H1 (cell line): ENCODE data around the gene ANXA8. TPM values are rescaled to one million over a fixed set of nuclear protein-coding genes. Genes with fewer than 3 reads are reported as not detected.
"Not testable (repeated sequence)": the region's sequence is repeated elsewhere in the genome, so short reads cannot be mapped to it uniquely, and the experiment has no call there.

Source experiments
- CTCF ChIA-PET: fragments of 300-600 bp; sonication (Branson Sonifier 250); formaldehyde crosslinking; loops from one replicate; lab custom pipeline; 2021; ENCODE audit not compliant: partially characterized antibody; lab: Charles Lee
- POLR2A ChIA-PET: fragments of 300-600 bp; sonication (Branson Sonifier 250); formaldehyde crosslinking; loops from one replicate; lab custom pipeline; 2021; ENCODE audit warnings: inconsistent platforms; ENCODE audit not compliant: partially characterized antibody; lab: Charles Lee
- DNase-seq, 2 experiments: peaks; one replicate each; pipeline versions ENCODE4 v3.0.0 to v3.0.0-alpha.2; 2010 to 2022; ENCODE audit warnings: low spot score in 2 of 2, low read depth in 1 of 2, mixed read lengths in 1 of 2
- FAIRE-seq: peaks from 2 replicates; lab custom pipeline; 2011; peaks lifted over from hg19 to GRCh38; lab: Jason Lieb, UNC
- H2AFZ ChIP-seq: 2 replicates; pipeline ENCODE4 v1.8.1; 2012; ENCODE audit warnings: low read length, inconsistent platforms
- H2AK5ac ChIP-seq: 2 replicates; pipeline ENCODE4 v1.6.1; 2013; ENCODE audit warnings: low read depth, low read length
- H2BK120ac ChIP-seq: replicated peaks from 2 replicates; pipeline ENCODE3; 2013; ENCODE audit warnings: low read depth, low read length, inconsistent platforms
- H2BK12ac ChIP-seq: 2 replicates; pipeline ENCODE4 v1.6.1; 2013; ENCODE audit warnings: low read depth, low read length
- H2BK15ac ChIP-seq: 2 replicates; pipeline ENCODE4 v1.6.1; 2013; ENCODE audit warnings: low read length
- H2BK20ac ChIP-seq: 2 replicates; pipeline ENCODE4 v1.6.1; 2013; ENCODE audit warnings: low read length
- H2BK5ac ChIP-seq: 2 replicates; pipeline ENCODE4 v1.6.1; 2013; ENCODE audit warnings: low read depth, low read length
- H3K14ac ChIP-seq: 2 replicates; pipeline ENCODE4 v1.6.1; 2013; ENCODE audit warnings: inconsistent platforms; ENCODE audit not compliant: insufficient read length
- H3K18ac ChIP-seq: 2 replicates; pipeline ENCODE4 v1.6.1; 2013; ENCODE audit warnings: low read length; ENCODE audit errors: extremely low read depth
- H3K23ac ChIP-seq: 2 replicates; pipeline ENCODE4 v1.6.1; 2013; ENCODE audit warnings: inconsistent platforms; ENCODE audit not compliant: insufficient read length
- H3K23me2 ChIP-seq: 2 replicates; pipeline ENCODE4 v1.6.1; 2013; ENCODE audit warnings: low read depth, low read length
- H3K27ac ChIP-seq: 2 replicates; pipeline ENCODE4 v1.6.1; 2011; ENCODE audit warnings: low read depth, low read length, inconsistent platforms
- H3K27me3 ChIP-seq, 4 experiments: replicated peaks in 1 of 4; 1 replicate in 1 of 4; 2 replicates in 3 of 4; pipeline versions ENCODE4 v1.6.1 to v1.8.1; 2011 to 2013; ENCODE audit warnings: low read length in 3 of 4, mild to moderate bottlenecking in 3 of 4, inconsistent platforms in 2 of 4, mixed read lengths in 2 of 4, moderate library complexity in 1 of 4; ENCODE audit not compliant: control insufficient read depth in 3 of 4, insufficient read depth in 3 of 4; ENCODE audit errors: extremely low read depth in 1 of 4
- H3K36me3 ChIP-seq, 4 experiments: 2 replicates each; pipeline versions ENCODE4 v1.6.1 to v1.8.1; 2011 to 2013; ENCODE audit warnings: mild to moderate bottlenecking in 4 of 4, low read length in 3 of 4, moderate library complexity in 2 of 4, control low read depth in 1 of 4, inconsistent platforms in 1 of 4; ENCODE audit not compliant: insufficient read depth in 4 of 4, control insufficient read depth in 2 of 4
- H3K4ac ChIP-seq: replicated peaks from 2 replicates; pipeline ENCODE3; 2013; ENCODE audit warnings: low read length, low read depth, mixed read lengths, inconsistent platforms; ENCODE audit not compliant: insufficient read length
- H3K4me1 ChIP-seq, 4 experiments: replicated peaks in 1 of 4; 1 replicate in 1 of 4; 2 replicates in 3 of 4; pipeline versions ENCODE4 v1.6.1 to v1.8.1; 2011 to 2013; ENCODE audit warnings: low read length in 3 of 4, inconsistent platforms in 2 of 4, mixed read lengths in 1 of 4; ENCODE audit not compliant: insufficient read depth in 4 of 4, control insufficient read depth in 3 of 4
- H3K4me2 ChIP-seq, 2 experiments: 2 replicates each; pipeline versions ENCODE4 v1.6.1 to v1.8.1; 2011 to 2013; ENCODE audit warnings: low read depth in 2 of 2, low read length in 2 of 2, control low read depth in 1 of 2, inconsistent platforms in 1 of 2, mild to moderate bottlenecking in 1 of 2; ENCODE audit not compliant: insufficient read depth in 1 of 2
- H3K4me3 ChIP-seq, 4 experiments: fragments of 200-600, 300-600 bp in 1 of 4; sonication (generic), shearing (Covaris generic), sonication (Bioruptor Twin) in 1 of 4; 2 replicates each; pipeline versions ENCODE4 v1.5.1 to v1.8.1; 2011 to 2016; ENCODE audit warnings: low read length in 4 of 4, low read depth in 3 of 4, control low read depth in 2 of 4, inconsistent platforms in 2 of 4, mild to moderate bottlenecking in 2 of 4, mixed read lengths in 1 of 4, moderate library complexity in 1 of 4; ENCODE audit not compliant: insufficient read depth in 2 of 4; ENCODE audit errors: extremely low read depth in 1 of 4
- H3K56ac ChIP-seq: replicated peaks from 2 replicates; pipeline ENCODE3; 2013; ENCODE audit warnings: low read depth, mild to moderate bottlenecking, mixed read lengths, low read length, inconsistent platforms; ENCODE audit not compliant: insufficient read length
- H3K79me1 ChIP-seq: 2 replicates; pipeline ENCODE4 v1.6.1; 2013; ENCODE audit warnings: low read depth, low read length, control low read depth
- H3K79me2 ChIP-seq, 2 experiments: 2 replicates each; pipeline versions ENCODE4 v1.6.1 to v1.8.1; 2012 to 2013; ENCODE audit warnings: low read length in 2 of 2, mild to moderate bottlenecking in 2 of 2, inconsistent platforms in 1 of 2; ENCODE audit not compliant: insufficient read depth in 2 of 2, control insufficient read depth in 1 of 2
- H3K9ac ChIP-seq, 4 experiments: replicated peaks in 1 of 4; 1 replicate in 1 of 4; 2 replicates in 3 of 4; pipeline versions ENCODE4 v1.6.1 to v1.8.1; 2011 to 2013; ENCODE audit warnings: low read depth in 3 of 4, low read length in 3 of 4, control low read depth in 2 of 4, mild to moderate bottlenecking in 2 of 4, moderate library complexity in 2 of 4, inconsistent platforms in 1 of 4; ENCODE audit errors: extremely low read depth in 1 of 4
- H3K9me3 ChIP-seq, 2 experiments: 2 replicates each; pipeline versions ENCODE4 v1.6.1 to v1.8.1; 2012 to 2013; ENCODE audit warnings: mild to moderate bottlenecking in 2 of 2, moderate library complexity in 2 of 2, control low read depth in 1 of 2, inconsistent platforms in 1 of 2, low read depth in 1 of 2, low read length in 1 of 2, mixed read lengths in 1 of 2; ENCODE audit not compliant: insufficient read depth in 2 of 2
- H4K20me1 ChIP-seq, 2 experiments: replicated peaks in 1 of 2; 2 replicates each; pipeline versions ENCODE3 to v1.8.1; 2011 to 2013; ENCODE audit warnings: inconsistent platforms in 2 of 2, low read length in 2 of 2, mild to moderate bottlenecking in 1 of 2; ENCODE audit not compliant: insufficient read depth in 2 of 2, control insufficient read depth in 1 of 2
- H4K5ac ChIP-seq: 2 replicates; pipeline ENCODE4 v1.6.1; 2013; ENCODE audit warnings: low read length, low read depth, mixed read lengths, inconsistent platforms; ENCODE audit not compliant: insufficient read length
- H4K8ac ChIP-seq: 2 replicates; pipeline ENCODE4 v1.8.0; 2013; ENCODE audit warnings: mild to moderate bottlenecking, moderate library complexity, low read length, inconsistent platforms; ENCODE audit not compliant: insufficient read depth; ENCODE audit errors: extremely low read depth
- H4K91ac ChIP-seq: replicated peaks from 2 replicates; pipeline ENCODE3; 2013; ENCODE audit warnings: low read length, mixed read lengths, inconsistent platforms; ENCODE audit not compliant: insufficient read length
- WGBS, 2 experiments: shearing (Covaris generic) in 1 of 2; methylation state at CpG; one replicate each; pipeline versions ENCODE4 v1.1.6 to v1.1.7; 2013 to 2015; ENCODE audit warnings: low lambda C conversion rate in 2 of 2, mixed read lengths in 2 of 2, inconsistent platforms in 1 of 2, low coverage in 1 of 2, missing lambda C conversion rate in 1 of 2; ENCODE audit not compliant: insufficient replicate concordance in 2 of 2, insufficient coverage in 1 of 2, insufficient read length in 1 of 2; ENCODE audit errors: extremely low coverage in 1 of 2, missing lambda C conversion rate in 1 of 2; 5-methylcytosine and 5-hydroxymethylcytosine counted together
- polyA plus RNA-seq, 7 experiments: library from polyadenylated mRNA; depleted of rRNA in 3 of 7; stranded (reverse) in 5 of 7; unstranded in 2 of 7; fragments of >200 nt in 5 of 7; fragments of 200-250 nt in 2 of 7; gene quantifications; 1 replicate in 5 of 7; 2 replicates in 1 of 7; 4 replicates in 1 of 7; pipeline versions ENCODE4 v1.2.1 to v1.2.3, GENCODE V29; 2011 to 2013; ENCODE audit warnings: missing spikeins in 2 of 7, mixed read lengths in 2 of 7
- total RNA-seq: library from RNA; stranded (reverse); fragmentation: NEBNext Ultra II Directional; extraction: Animal tissue kit (Norgen Biotek cat#: 25700); gene quantifications from 2 replicates; pipeline ENCODE4 v1.2.1, GENCODE V29; 2021

Gene ANXA8
- total and polyA plus RNA-seq, 2 of the 8 experiments (the other 6 are each of a cell fraction or from before 2014, with no cell fraction given), result 0.15 TPM; not detected in 1

DNA sequence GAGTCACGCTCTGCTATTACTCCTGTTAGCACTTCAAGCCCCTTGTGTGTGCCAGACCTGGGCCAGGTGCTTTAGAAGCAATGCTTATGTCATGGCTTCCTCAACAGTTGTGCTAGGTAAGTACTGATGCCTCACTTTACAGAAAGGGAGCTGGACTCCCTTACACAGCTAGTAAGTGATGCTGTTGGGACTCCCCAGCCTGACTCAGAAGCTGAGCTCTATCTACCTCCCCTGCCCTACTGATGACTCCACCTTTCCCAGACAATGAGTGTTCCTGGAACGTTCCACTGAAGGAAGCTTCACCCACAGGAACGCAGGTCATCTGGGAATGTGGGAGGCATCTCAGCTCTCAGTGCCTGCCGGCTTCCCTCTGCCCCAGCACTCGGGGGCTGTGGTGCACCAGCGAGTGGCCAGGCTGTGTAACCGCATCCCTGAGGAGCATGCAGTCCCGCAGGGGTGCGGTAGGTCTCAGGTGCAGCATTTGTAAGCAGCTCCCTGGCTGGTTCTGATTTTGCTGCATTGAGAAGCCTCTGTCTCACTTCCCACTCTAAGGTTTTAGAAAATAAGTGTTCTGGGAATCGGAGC, 2.6 kb downstream of the ANXA8 start:
- H2BK15ac ChIP-seq, H3K4me1 ChIP-seq, H4K5ac ChIP-seq, H3K27ac ChIP-seq, H3K79me1 ChIP-seq, H3K4ac ChIP-seq, H4K20me1 ChIP-seq, H4K8ac ChIP-seq, H3K14ac ChIP-seq, H2AK5ac ChIP-seq, DNase-seq, H3K4me2 ChIP-seq, H3K9ac ChIP-seq, H3K36me3 ChIP-seq, H2BK12ac ChIP-seq, H3K23me2 ChIP-seq, POLR2A ChIA-PET, H3K27me3 ChIP-seq, H3K4me3 ChIP-seq, H3K18ac ChIP-seq, FAIRE-seq, H2BK20ac ChIP-seq, H4K91ac ChIP-seq, H3K23ac ChIP-seq, H3K9me3 ChIP-seq, H2BK120ac ChIP-seq, H2BK5ac ChIP-seq, H3K56ac ChIP-seq, H2AFZ ChIP-seq, H3K79me2 ChIP-seq, CTCF ChIA-PET: not testable (repeated sequence)
- 82% methylated on average over 5 of the region's 10 CpGs; no CpG with 5 or more reads in 1 of the 2 experiments for WGBS, 2 experiments

DNA sequence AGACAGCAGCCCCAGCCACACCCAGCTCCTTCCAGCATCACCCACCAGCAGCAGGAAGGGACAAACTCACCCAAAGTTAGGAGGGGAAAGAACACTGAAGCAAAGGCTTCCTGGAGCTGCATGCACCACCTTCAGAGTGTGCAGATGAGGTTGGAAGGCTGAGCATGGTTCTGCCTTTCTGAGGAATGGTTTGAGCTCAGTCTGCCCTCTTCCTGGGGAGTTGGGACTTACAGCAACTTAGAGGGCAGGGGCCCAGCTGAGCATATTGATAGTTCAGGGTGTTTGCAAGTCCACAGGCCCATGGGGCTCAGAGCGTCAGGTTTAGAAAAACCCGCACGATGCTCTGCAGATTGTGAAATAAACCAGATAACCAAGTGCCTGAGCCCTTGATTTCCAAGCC, 3.8 kb downstream of the ANXA8 start:
- H3K4me1 ChIP-seq, H4K91ac ChIP-seq, H3K79me1 ChIP-seq, H2BK5ac ChIP-seq, H3K18ac ChIP-seq, H4K8ac ChIP-seq, H2BK15ac ChIP-seq, H3K27me3 ChIP-seq, H3K23ac ChIP-seq, H2AFZ ChIP-seq, DNase-seq, H3K9me3 ChIP-seq, H3K14ac ChIP-seq, CTCF ChIA-PET, H2BK20ac ChIP-seq, H3K9ac ChIP-seq, H3K4me2 ChIP-seq, H3K36me3 ChIP-seq, H4K5ac ChIP-seq, H3K79me2 ChIP-seq, H2BK120ac ChIP-seq, H2AK5ac ChIP-seq, H3K4ac ChIP-seq, H3K4me3 ChIP-seq, H3K27ac ChIP-seq, POLR2A ChIA-PET, H2BK12ac ChIP-seq, H3K56ac ChIP-seq, H4K20me1 ChIP-seq, FAIRE-seq, H3K23me2 ChIP-seq: not testable (repeated sequence)
- no CpG with 5 or more reads among the region's 3 CpGs for WGBS, 2 experiments
